NK-92 treated with Interleukin-12 subunit alpha and Interleukin-12 subunit beta, amount 100 ng/mL, for 24 hours (cell line): Measurements from ENCODE around the gene SLC7A5.
"Not testable (repeated sequence)": the region's sequence is repeated elsewhere in the genome, so short reads cannot be mapped to it uniquely, and the experiment has no call there.

Source experiments
- DNase-seq: peaks from one replicate; lab custom pipeline; 2025; lab: John Stamatoyannopoulos, UW

The SLC7A5 gene

DNA sequence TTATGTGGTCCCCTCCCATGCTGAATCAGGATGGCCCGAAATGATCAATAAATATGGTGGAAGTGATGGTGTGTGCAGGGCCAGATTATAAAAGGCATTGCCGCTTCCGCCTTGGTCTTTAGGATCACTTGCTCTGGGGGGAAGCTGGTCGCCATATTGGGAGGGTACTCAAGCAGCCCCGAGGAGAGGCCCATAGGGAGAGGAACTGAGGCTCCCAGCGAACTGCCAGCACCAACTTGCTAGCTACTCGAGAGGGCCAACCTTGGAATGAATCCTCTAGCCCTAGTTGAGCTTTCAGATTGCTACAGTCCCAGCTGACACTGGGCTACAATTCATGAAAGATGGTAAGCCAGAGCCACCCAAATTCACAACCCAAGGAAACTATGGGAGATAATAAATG lies 19.0 kb upstream of the SLC7A5 start:
- not testable (repeated sequence) for DNase-seq

DNA sequence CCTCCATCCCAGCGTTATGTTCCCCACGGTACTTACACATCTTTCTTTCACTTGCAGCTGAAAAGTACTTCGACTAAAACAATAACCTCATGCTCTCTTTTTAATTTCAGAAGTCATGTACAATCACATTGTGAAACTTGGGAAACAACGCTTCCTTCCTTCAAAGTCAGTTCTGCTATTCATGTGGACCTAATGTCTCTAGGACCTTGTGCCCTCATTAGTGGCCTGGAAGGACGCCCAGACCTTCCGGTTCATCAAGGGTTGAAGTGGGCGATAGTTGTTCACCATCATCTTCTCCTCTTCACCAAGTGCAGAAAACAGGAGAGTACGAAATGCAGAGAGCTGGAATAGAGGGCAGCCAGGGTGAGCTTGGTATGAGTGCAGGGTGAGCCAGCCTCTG lies 18.6 kb upstream of the SLC7A5 start:
- DNase-seq: not testable (repeated sequence)

DNA sequence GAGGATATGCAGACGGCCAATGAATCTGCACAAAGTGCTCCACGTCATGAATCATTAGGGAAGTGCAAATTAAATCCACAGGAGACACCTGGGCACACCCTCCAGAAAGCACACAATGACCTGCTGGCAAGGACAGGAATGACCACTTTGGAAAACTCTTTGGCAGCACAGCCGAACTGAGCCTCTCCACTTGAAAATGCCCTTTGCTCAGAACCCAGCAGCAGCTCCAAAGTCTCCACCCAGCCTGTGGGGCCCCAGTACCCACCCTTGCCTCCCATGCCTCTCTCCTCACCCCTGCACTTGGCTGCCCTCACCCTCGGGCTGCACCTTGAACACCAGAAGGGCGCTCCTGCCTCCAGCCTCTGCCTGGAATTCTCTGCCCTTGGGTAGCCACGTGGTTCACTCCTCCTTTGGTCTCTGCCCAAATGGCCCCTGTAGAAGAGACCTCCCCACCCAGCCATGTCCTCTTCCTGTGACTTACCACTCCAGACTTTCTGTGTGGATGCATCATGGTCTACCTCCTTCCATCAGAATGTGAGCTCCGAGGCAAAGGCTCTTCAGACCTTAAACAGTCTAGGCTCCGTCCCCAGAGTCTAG lies 16.2 kb upstream of the SLC7A5 start:
- not testable (repeated sequence) for DNase-seq

DNA sequence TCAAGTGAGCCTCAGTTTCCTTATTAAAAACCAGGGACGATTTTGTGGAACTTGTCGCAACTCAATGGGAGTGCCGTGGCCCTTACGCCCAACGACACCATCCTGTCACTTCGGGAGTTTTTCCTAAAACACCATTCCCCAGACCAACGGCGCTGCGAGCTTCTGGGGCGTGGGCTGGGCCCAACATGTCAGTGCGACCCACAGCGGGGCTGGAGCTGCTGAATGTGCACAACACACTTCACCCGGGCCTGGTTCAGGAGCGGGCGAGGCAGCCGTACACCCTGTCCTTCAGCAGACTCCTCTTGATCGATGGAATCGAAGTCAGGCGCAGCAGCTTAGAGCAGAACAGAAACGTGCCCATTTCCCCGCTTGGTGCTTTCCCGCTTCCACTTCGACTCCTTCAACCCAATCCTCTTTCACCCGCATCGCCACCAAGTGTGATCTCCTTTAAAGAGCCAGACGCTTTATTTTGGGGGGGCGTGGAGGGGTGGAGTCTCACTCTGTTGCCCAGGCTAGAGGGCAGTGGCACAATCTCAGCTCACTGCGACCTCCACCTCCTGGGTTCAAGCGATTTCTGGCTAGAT lies 13.2 kb upstream of the SLC7A5 start:
- DNase-seq: no peak

DNA sequence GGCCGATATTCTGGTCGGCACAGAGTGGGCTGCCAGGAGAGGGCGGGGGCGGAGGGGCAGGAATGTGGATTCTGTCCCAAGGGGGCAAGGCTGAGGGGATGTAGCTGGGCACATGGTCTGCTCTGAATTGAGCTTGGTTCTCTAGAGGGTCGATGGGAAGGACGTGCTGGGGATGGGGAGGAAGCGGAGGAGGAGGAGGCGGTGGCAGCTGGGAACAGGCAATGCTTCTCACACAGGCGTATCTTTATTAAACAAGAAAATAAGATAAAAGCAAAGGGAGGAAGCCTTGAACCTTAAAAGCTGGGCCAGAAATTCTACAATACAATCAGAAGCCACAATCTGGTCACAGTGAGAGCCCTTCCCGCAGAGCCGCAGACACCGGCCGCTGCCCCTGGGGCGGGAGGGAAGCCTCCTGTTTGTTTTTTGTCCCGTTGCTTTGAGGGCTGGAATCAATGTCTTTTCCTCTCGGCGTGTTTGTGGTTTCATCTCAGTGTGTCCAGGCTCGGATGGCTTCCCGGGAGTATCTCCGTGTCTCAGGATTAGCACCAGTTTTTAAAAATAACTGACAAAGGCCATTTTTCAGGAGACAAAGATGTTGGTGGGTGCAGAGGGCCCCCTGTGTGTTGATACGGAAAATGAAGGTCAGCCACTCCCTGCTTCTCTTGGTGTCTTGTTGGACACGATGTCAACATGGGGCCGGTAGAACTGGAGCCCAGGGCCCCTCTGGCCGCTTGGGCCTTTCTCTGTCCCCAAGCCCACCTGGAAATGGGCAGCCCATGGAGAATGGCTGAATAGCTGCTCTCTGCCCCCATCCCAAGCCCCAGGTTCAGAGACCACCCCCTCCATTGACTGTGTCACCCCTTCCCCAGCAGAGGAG lies 12.3 kb upstream of the SLC7A5 start:
- DNase-seq: no peak

DNA sequence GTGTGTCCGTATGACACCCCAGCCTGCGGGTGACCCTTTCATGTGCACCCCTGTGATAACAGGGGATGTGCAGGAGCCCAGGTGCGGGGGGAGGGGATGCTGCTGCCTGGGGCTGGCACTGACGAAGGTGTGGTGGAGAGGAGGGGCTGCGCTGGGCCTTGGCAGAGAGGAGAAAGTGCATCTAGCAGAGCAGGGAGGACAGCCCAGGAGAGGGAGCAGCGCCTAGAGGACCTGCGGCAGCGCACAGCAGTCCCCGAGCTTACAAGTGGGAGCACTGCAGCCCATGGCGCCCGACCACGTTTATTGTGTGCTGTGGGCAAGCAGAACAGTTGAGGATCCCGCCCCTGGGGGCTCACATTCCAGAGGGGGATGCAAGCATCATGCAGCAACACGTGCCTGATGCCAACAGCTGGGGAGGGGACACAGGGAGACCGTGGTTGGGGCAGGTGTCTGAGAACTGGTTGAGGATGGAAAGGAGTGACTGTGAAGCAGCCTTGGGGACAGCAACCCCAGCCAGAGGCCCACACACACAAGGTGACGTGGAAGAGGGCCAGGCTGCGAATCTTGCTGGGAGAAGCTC lies 10.9 kb upstream of the SLC7A5 start:
- DNase-seq: no peak

DNA sequence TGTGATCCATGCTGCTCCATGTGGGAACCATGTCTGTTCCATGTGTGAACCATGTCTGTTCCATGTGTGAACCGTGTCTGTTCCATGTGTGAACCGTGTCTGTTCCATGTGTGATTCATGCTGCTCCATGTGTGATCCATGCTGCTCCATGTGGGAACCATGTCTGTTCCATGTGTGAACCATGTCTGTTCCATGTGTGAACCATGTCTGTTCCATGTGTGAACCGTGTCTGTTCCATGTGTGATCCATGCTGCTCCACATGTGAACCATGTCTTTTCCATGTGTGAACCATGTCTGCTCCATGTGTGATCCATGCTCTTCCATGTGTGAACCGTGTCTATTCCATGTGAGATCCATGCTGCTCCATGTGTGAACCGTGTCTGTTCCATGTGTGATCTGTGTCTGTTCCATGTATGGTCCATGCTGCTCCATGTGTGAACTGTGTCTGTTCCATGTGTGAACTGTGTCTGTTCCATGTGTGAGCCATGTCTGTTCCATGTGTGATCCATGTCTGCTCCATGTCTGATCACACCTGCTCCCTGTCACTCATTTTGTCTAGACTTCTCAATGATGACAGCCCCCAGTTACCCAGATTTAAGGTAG lies 10.2 kb upstream of the SLC7A5 start:
- not testable (repeated sequence) for DNase-seq

DNA sequence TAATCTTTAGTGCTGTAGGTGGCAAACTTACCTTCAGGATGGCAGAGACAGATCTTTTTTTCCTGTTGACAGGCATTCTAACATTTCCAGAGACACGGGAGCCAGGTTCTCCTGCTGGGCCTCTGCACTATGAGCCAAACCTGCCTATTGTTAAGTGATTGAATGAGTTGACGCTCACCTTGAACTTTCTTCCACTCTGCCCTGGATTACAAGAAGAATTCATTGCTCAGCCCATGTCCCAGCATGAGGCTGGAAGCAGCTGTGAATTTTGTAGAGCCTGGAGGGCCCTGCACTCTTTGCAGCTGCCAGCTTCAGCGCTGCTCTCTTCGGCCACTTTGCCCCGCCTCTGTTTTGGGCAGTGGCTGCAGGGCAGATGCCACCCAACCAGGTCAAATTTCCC lies 9.4 kb upstream of the SLC7A5 start:
- DNase-seq: no peak

DNA sequence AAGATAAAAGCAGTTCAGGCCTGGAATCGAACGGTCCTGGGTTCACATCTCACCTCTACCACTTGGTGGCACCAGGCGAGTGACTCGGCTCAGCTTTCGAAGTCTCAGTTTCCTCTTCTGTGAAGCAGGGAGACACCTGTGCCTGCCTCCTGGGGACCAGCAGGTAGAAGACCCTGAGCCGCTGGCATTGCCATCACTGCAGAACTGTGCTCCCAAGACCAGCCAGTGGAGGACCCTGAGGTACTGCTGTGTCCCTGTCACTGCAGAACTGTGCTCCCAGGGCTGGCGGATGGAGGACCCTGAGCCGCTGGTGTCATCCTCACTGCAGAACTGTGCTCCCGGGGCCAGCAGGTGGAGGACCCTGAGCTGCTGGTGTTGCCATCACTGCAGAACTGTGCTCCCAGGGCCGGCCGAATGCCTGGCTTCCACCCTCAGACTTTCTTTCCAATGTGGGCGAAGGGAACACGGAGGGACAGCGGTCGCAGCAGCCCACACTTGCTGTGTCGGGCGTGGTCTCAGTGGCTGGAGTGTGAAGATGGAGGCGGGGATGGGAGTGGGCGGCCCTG lies 8.7 kb upstream of the SLC7A5 start:
- no peak for DNase-seq

DNA sequence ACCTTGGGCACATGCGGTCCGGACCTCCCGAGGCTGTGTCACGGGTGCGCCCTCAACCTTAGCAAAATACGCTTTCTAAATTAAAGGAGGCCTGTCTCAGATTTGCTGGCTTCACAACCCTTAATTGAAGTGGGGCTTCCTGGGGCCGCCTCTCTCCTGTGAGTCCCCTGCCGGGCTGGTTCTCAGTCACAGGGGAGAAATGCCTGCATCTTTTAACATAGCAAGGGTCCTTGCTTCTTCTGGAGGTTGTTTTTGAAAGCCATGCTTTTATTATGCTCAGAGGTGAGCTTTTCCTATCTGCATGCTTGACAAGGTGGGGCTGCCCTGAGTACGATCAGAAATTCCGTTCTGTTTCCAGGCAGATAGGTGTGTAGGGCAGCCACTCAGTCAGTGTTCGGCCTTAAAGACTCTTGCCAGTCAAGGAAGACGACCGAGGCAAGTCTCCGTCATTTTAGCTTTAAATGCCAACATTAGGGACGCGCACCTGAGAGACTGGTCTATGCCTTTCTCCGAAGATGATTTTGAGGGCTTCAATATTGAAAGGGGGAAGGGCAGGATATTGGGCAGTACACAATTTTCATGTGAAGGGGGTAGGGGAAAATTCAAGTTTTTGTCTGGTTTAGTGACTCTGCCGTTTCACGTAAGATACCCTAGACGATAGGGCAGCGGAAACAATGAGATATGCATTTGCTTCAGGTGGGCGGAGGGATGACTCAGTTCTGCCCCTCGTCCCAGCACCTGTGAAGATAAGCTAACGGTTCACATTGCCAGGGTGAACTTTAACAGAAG lies 5.5 kb upstream of the SLC7A5 start:
- DNase-seq: no peak

DNA sequence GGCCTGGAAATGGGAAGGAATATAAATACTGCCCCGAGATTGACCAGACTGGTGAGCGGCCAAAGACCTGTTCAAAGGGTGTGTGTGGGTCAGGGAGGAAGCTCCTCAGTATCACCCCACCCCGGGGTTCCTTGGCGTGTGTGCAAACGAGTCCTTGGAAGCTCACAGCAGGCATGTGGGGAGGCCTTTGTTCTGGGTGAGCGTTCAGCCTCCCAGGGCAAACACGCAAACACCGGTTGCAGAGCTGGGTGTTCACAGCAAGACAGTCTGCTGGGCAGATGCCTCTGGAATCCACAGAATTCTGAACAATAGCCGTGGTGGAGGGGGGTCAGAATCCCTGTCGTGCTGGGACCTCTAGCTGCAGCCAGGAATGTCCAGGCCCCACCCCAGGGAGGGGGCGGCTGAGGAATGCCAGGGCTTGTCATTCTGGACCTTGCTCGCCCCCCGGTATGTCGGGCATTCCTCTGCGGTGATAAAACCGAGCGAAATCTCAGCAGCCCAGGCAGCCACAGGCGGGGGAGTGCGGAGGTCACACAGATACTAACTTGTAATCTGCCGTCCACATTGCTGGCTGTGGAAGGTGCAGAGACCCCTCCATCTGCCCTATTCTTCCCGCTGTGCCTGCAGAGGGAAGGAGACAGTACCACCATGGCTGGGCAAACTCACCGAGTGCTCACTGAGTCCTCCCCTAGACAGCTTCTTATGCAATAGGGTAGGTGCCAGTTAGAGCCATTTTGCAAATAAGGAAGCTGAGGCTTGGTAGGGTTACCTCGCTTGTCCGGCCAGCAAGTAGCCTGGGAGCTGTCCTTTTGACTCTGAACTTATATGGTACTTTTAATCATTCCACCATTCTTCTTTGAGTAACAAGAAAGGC lies 1.3 kb upstream of the SLC7A5 start:
- not testable (repeated sequence) for DNase-seq

DNA sequence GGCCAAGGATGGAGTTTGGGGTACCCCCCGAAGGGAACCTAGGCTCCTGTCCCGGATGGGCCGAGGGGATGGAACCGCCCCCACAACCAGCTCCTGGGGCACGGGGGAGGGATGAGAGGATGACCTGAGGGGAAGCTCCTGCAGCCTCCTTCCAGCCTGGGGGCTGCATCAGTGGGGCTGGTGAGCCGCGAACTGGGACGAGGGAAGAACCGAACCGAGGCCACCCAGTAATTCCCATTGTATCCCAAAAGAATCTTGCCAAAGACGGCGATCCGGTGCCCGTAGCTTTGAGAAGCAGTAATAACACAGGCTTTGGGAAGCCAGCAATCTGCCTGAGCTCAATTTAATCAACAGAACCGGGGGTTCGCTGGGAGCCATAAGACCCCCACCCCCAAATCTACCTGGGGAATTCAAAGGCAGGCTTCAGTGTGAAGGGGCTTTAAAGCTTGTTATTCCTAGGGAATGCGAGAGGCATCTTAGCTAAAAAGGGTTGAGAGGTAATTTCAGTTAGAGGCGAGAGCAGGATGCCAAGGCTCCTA lies 641 bp upstream of the SLC7A5 start:
- DNase-seq: not testable (repeated sequence)

DNA sequence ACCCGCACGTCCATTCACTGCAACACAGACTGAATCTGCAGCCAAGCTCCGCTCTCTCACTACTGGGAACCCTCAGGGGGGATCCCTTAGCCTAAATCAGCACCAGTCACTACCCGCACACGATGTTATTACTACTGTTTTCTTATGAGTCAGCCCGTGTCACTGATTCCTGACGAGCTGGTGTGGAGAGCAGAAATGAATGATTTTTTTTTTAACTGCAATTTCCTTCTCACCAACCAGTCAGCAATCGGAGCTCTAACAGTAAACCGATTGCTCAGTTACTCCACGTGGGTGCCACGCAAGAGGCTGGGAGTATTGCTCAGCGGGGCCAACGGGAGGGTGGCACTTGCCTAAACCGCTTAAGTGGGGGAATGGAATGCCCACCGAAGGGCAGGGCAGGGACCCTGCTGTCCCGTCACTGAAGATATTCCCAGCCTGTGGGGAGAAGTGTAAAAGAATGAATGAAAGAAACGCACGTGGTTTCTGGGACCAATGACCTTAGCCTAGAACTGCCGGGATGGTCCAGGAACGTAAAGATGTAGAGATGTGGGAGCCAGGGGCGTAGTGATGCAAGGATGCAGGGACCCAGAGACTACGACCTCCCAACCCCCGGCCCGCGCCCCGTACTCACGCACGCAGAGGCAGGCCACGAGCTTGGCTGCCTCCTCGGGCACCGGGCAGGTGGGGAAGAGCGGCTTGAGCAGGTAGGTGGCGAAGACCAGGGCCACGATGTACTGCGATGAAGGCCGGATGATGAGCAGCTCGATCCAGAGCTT lies 865 bp downstream of the SLC7A5 start:
- DNase-seq: not testable (repeated sequence)

DNA sequence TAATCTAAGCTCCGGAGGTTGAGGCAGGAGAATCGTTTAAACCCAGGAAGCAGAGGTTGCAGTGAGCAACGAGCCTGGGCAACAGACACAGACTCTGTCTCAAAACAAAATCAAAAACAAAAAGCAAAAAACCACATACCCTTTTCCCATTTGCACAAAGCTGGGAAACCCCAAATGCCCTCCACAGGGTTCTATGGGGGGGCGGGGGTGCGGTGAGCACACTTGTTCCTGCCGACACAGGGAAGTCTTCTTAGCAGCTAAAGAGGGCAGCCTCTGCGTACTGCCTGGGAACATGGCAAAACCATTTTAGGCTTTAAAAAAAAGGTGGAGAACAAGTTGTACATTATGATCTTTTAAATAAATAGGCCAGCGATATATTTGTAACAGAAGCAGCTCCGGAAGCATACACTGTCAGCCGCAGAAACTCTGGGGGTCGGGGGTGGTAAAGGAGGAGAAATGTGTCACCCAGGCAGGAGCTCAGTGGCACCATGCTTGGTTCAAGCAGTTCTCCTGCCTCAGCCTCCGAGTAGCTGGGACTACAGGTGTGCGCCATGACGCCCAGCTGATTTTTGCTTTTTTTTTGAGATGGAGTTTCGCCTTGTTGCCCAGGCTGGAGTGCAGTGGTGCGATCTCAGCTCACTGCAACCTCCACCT lies 3.3 kb downstream of the SLC7A5 start:
- not testable (repeated sequence) for DNase-seq

DNA sequence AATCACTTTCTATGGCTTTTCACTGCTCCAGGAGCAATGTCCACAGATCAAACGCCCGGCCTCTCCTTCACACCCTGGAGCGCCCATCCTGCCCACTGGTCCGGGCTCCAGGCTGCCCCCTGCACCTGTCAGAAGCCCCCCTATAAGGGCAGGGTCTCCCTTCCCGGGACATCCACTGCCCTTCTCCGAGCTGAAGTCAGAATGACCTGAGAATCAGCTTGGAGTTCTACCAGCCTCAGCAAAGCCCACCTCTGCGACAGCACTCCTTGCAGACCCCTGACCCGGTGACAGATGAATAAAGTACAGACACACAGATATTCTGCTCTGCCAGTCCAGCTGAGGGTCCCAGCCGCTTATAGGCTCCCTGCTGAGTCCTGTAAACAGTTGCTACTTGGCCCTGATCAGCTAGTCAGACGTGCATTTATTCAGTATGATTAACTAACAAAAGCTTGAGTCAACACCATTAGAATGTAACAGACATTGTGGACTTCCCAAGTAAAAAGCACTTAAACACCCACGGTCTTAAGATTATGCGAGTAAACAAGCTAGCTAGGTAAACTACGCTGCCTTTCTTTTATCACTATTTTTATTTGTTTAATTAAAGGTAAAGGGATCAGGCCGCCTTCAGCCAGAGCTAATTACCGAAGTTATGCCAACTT lies 4.8 kb downstream of the SLC7A5 start:
- no peak for DNase-seq

DNA sequence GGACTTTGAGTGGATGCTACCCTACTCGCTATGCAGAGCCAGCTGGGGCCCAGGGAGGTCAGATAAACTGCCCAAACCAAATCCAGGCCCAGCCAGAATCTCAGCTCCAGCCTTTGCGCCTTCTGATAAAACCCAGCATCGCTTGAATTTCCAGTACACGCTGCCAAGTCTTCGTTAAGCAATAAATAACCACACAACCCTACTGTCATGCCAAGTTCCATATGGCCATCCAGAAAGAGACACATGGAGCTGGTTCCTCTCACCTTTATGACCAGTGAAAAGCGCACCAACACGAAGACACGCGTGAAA lies 6.0 kb downstream of the SLC7A5 start:
- not testable (repeated sequence) for DNase-seq

DNA sequence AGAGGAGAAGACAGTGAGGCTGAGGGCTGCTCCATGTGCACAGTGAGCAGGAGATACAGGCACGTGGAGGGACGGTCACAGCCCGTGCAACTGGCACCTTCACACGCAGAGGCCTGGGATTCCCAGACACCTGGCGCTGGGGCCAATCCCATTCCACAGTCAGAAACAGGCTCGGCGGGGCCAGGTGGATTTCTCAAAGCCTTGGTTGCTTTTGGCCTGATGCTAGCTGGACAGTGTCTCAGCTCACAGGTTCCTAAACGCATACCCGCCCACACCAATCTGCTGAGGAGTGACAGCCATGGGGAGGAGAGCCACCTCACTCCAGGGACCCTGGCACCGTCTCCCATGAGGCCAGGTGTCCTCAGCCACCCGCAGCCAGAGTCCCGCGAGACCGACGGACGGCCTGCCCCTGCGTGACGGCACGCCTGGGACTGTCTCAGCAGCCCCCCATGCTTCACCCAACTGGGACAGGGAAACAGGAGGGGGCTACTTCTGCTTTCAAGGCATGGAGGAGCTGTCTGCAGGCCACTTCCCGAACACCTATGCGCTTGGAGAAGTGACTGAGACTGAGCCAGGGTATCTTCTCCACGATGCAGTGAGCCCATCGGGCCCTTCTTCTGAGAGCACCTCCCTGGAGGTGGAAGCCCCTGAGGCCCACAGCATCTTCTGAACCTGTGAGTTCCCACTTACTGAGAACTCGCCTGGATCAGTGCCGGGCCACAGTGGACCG lies 6.5 kb downstream of the SLC7A5 start:
- DNase-seq: not testable (repeated sequence)
